HG02885 (cell line): ENCODE data around the gene SHF.

ENCODE experiments used
- ATAC-seq: cut with Tn5 transposase; IDR thresholded peaks from one replicate; pipeline ENCODE4 v1.9.1; 2021; ENCODE audit warnings: mild to moderate bottlenecking; ENCODE audit not compliant: unreplicated experiment, poor library complexity

Gene SHF

GRCh38 chr15:45174069-45174468 lies 13.7 kb downstream of the SHF start:
- no peak for ATAC-seq

- ATAC-seq = no peak
These were observed 15.9 kb downstream of the SHF start for GRCh38 chr15:45171912-45172311.

GRCh38 chr15:45169608-45170480 lies 17.9 kb downstream of the SHF start:
- no peak for ATAC-seq

GRCh38 chr15:45168751-45169551 lies 18.8 kb downstream of the SHF start:
- ATAC-seq = no peak

GRCh38 chr15:45168286-45168685 lies 19.5 kb downstream of the SHF start:
- ATAC-seq = no peak

- ATAC-seq = no peak
These were observed 20.0 kb downstream of the SHF start for GRCh38 chr15:45167631-45168205.

- peak; percentile 92 for ATAC-seq
These were observed 20.7 kb downstream of the SHF start for GRCh38 chr15:45166834-45167630.

GRCh38 chr15:45165536-45165935 lies 22.2 kb downstream of the SHF start:
- ATAC-seq = no peak

GRCh38 chr15:45164914-45165313 lies 22.9 kb downstream of the SHF start:
- no peak for ATAC-seq

GRCh38 chr15:45163508-45163856 lies 24.3 kb downstream of the SHF start:
- ATAC-seq = no peak

GRCh38 chr15:45162771-45163507 lies 24.8 kb downstream of the SHF start:
- ATAC-seq = peak; percentile 46

GRCh38 chr15:45161666-45162065 lies 26.1 kb downstream of the SHF start:
- ATAC-seq = no peak

- no peak for ATAC-seq
These were observed 29.8 kb downstream of the SHF start for GRCh38 chr15:45157974-45158373.

- no peak for ATAC-seq
These were observed 30.9 kb downstream of the SHF start for GRCh38 chr15:45156744-45157455.

GRCh38 chr15:45155739-45156138 lies 32.0 kb downstream of the SHF start:
- ATAC-seq = no peak

GRCh38 chr15:45151998-45152828 lies 35.6 kb downstream of the SHF start:
- ATAC-seq = no peak

GRCh38 chr15:45150997-45151396 lies 36.8 kb downstream of the SHF start:
- ATAC-seq = no peak

- no peak for ATAC-seq
These were observed 37.3 kb downstream of the SHF start for GRCh38 chr15:45150481-45150880.
